Endodermal cell (in vitro differentiated cells): ENCODE data around the gene FLOT2. TPM values are rescaled to one million over a fixed set of nuclear protein-coding genes. Genes with fewer than 3 reads are reported as not detected.
A peak's percentile ranks its signal among the peaks of the same experiment; 100 is the strongest.

Source experiments
- DNase-seq: peaks from one replicate; pipeline ENCODE4 v3.0.0-alpha.2; 2017
- H3K27ac ChIP-seq: 2 replicates; pipeline ENCODE4 v1.5.1; 2013; ENCODE audit warnings: mild to moderate bottlenecking, low read depth, low read length, moderate library complexity
- H3K27me3 ChIP-seq: 2 replicates; pipeline ENCODE4 v1.6.1; 2013; ENCODE audit warnings: mild to moderate bottlenecking, low read length, moderate library complexity; ENCODE audit not compliant: insufficient read depth, control insufficient read depth, poor library complexity, severe bottlenecking
- H3K36me3 ChIP-seq: 2 replicates; pipeline ENCODE4 v1.7.0; 2013; ENCODE audit warnings: mild to moderate bottlenecking, low read length, moderate library complexity; ENCODE audit not compliant: control insufficient read depth, insufficient read depth
- H3K4me1 ChIP-seq: one replicate; pipeline ENCODE4 v1.7.0; 2013; ENCODE audit warnings: low read length; ENCODE audit not compliant: control insufficient read depth, insufficient read depth
- H3K4me3 ChIP-seq: 2 replicates; pipeline ENCODE4 v1.5.1; 2013; ENCODE audit warnings: mild to moderate bottlenecking, low read length, moderate library complexity
- H3K9ac ChIP-seq: 2 replicates; pipeline ENCODE4 v1.6.1; 2013; ENCODE audit warnings: mild to moderate bottlenecking, low read length, moderate library complexity; ENCODE audit not compliant: poor library complexity, severe bottlenecking; ENCODE audit errors: extremely low read depth
- H3K9me3 ChIP-seq: 2 replicates; pipeline ENCODE4 v1.6.1; 2013; ENCODE audit warnings: mild to moderate bottlenecking, low read length, moderate library complexity; ENCODE audit not compliant: control insufficient read depth
- H3K27ac Mint-ChIP-seq: 2 replicates; pipeline ENCODE4 v1.8.0; 2020; ENCODE audit warnings: mixed read lengths
- H3K27me3 Mint-ChIP-seq: 2 replicates; pipeline ENCODE4 v1.8.0; 2021; ENCODE audit warnings: mild to moderate bottlenecking, mixed read lengths; ENCODE audit not compliant: insufficient read depth
- H3K36me3 Mint-ChIP-seq: 2 replicates; pipeline ENCODE4 v1.8.0; 2020; ENCODE audit warnings: low read depth, mixed read lengths
- H3K4me1 Mint-ChIP-seq: 2 replicates; pipeline ENCODE4 v1.8.0; 2020; ENCODE audit warnings: mixed read lengths
- H3K4me3 Mint-ChIP-seq: 2 replicates; pipeline ENCODE4 v1.8.0; 2020; ENCODE audit warnings: mild to moderate bottlenecking, moderate library complexity, mixed read lengths
- H3K9me3 Mint-ChIP-seq: 2 replicates; pipeline ENCODE4 v1.8.0; 2020; ENCODE audit warnings: mild to moderate bottlenecking, mixed read lengths
- WGBS, 2 experiments: methylation state at CpG; one replicate each; pipeline versions ENCODE4 v1.1.5 to v1.1.7; 2013; ENCODE audit warnings: missing lambda C conversion rate in 2 of 2, mixed read lengths in 1 of 2; ENCODE audit not compliant: insufficient coverage in 1 of 2, insufficient read length in 1 of 2; 5-methylcytosine and 5-hydroxymethylcytosine counted together
- total RNA-seq, 2 donors: library from RNA; stranded (reverse); fragmentation: NEBNext Ultra II Directional in 1 of 2; extraction: Animal tissue kit (Norgen Biotek cat#: 25700) in 1 of 2; gene quantifications; 2 replicates in 1 of 2; 3 replicates in 1 of 2; pipeline ENCODE4 v1.2.1, GENCODE V29; 2021
- TF ChIP-seq, protein P1 (sequence below): fragments of 200-600 bp; sonication (generic); conservative IDR thresholded peaks from 2 replicates; pipeline ENCODE4 v1.5.0; 2021; ENCODE audit warnings: antibody characterized with exemption, mild to moderate bottlenecking

Gene FLOT2
- total RNA-seq, 2 donors from 2014 or later: 195 to 215 TPM

DNA sequence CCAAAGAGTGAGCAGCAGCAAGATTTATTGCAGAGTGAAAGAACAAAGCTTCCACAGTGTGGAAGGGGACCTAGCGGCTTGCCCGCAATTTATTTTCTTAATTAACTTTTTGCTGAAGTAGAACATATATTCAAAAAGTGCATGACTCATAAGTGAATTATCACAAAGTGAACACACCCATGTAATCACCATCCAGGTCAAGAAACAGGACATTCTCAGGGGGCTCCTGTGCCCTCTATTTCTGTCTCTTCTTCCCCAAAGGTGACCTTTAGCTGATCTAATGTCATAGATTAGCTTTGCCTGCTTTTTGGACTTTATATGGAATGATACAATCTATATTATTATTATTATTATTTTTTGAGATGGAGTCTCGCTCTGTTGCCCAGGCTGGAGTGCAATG is 22.8 kb downstream of the FLOT2 start:
- no peak for DNase-seq
- H3K27me3 Mint-ChIP-seq: no peaks in the 10 kb centered on the region
- H3K4me1 Mint-ChIP-seq: peaks cover 18% of the 10 kb centered on the region
- 95 to 100% methylated on average over 2 to 3 of the region's 3 CpGs for whole genome bisulfite sequencing, 2 experiments
- H3K4me1 ChIP-seq: peaks cover 3% of the 10 kb centered on the region
- H3K9ac ChIP-seq: no peak overlapping the region
- H3K4me3 ChIP-seq: no peak overlapping the region
- peaks cover 4% of the 10 kb centered on the region for H3K9me3 ChIP-seq
- peaks cover 18% of the 10 kb centered on the region for H3K36me3 ChIP-seq
- TF ChIP-seq, protein P1, sequence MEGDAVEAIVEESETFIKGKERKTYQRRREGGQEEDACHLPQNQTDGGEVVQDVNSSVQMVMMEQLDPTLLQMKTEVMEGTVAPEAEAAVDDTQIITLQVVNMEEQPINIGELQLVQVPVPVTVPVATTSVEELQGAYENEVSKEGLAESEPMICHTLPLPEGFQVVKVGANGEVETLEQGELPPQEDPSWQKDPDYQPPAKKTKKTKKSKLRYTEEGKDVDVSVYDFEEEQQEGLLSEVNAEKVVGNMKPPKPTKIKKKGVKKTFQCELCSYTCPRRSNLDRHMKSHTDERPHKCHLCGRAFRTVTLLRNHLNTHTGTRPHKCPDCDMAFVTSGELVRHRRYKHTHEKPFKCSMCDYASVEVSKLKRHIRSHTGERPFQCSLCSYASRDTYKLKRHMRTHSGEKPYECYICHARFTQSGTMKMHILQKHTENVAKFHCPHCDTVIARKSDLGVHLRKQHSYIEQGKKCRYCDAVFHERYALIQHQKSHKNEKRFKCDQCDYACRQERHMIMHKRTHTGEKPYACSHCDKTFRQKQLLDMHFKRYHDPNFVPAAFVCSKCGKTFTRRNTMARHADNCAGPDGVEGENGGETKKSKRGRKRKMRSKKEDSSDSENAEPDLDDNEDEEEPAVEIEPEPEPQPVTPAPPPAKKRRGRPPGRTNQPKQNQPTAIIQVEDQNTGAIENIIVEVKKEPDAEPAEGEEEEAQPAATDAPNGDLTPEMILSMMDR: no peak
- H3K27ac Mint-ChIP-seq: no peak overlapping the region
- H3K27ac ChIP-seq: no peak overlapping the region
- H3K4me3 Mint-ChIP-seq: no peak overlapping the region
- peaks cover 8% of the 10 kb centered on the region for H3K9me3 Mint-ChIP-seq
- H3K27me3 ChIP-seq: no peaks in the 10 kb centered on the region
- peaks cover 16% of the 10 kb centered on the region for H3K36me3 Mint-ChIP-seq

DNA sequence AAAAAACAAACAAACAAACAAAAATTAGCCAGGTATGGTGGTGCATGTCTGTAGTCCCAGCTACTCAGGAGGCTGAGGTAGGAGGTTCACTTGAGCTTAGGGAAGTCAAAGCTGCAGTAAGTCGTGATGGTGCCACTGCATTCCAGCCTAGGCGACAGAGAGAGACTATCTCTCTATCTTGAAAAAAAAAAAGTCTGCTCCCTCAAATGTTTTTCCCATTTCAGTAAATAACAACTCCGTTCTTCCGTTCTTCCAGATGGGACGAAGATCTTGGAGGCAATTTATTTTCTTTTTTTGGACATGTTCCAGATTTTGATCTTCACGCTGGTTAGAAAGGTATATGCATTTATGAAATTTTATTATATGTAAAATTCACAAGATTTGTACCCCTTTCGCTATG is 23.7 kb downstream of the FLOT2 start:
- no peak overlapping the region for H3K9ac ChIP-seq
- DNase-seq: no peak
- H3K36me3 Mint-ChIP-seq: peaks cover 14% of the 10 kb centered on the region
- H3K9me3 ChIP-seq: peaks cover 4% of the 10 kb centered on the region
- no peak overlapping the region for H3K4me3 ChIP-seq
- no peaks in the 10 kb centered on the region for H3K27me3 Mint-ChIP-seq
- no peak overlapping the region for H3K4me3 Mint-ChIP-seq
- H3K27me3 ChIP-seq: no peaks in the 10 kb centered on the region
- TF ChIP-seq, protein P1: no peak
- WGBS, 2 experiments: 93 to 96% methylated on average over 3 to 5 of the region's 7 CpGs
- peaks cover 10% of the 10 kb centered on the region for H3K36me3 ChIP-seq
- H3K4me1 Mint-ChIP-seq: peaks cover 16% of the 10 kb centered on the region
- peaks cover 3% of the 10 kb centered on the region for H3K4me1 ChIP-seq
- no peak overlapping the region for H3K27ac Mint-ChIP-seq
- peaks cover 8% of the 10 kb centered on the region for H3K9me3 Mint-ChIP-seq
- H3K27ac ChIP-seq: no peak overlapping the region

DNA sequence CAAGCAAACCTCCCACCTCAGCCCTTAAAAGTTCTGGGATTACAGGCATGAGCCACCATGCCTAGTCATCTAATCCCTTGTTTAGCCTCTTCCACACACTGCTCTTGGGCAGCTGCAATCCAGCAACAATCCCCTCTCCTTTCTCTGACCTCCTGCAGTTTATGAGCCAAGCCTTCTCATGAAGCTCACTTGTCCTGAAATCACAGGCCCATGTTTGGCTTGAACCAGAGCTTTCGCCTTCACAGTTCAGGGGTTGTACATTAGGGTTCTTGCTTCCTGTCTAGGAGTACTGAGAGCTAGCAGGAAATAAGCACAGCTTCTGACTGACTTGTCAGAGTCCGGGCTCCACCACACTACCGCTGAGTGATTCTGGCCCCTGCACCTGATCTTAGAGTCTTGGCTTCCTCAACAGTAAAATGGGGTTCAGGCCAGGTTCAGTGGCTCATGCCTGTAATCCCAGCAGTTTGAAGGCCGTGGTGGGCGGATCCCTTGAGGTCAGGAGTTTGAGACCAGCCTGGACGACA is 26.4 kb downstream of the FLOT2 start:
- no peaks in the 10 kb centered on the region for H3K9me3 ChIP-seq
- H3K4me3 ChIP-seq: no peak overlapping the region
- no peaks in the 10 kb centered on the region for H3K36me3 ChIP-seq
- H3K27me3 ChIP-seq: no peaks in the 10 kb centered on the region
- WGBS, 2 experiments: 93 to 100% methylated on average over 5 to 6 of the region's 6 CpGs
- H3K27ac ChIP-seq: no peak overlapping the region
- Mint-ChIP-seq H3K9me3 (no peaks in the 10 kb centered on the region), H3K4me1 (peaks cover 16% of the 10 kb centered on the region), H3K36me3 (no peaks in the 10 kb centered on the region), H3K4me3 (no peak overlapping the region), H3K27ac (peak overlapping the region; percentile 62), H3K27me3 (peaks cover 2% of the 10 kb centered on the region)
- no peak overlapping the region for H3K9ac ChIP-seq
- DNase-seq: no peak
- TF ChIP-seq, protein P1: no peak
- H3K4me1 ChIP-seq: peaks cover 3% of the 10 kb centered on the region
